Measurements from ENCODE around the gene ABLIM3. TPM values are rescaled to one million over a fixed set of nuclear protein-coding genes. Genes with fewer than 3 reads are reported as not detected.
A peak's percentile ranks its signal among the peaks of the same experiment; 100 is the strongest.
"Not testable (repeated sequence)": the region's sequence is repeated elsewhere in the genome, so short reads cannot be mapped to it uniquely, and the experiment has no call there.

ABLIM3 gene
- total RNA-seq, 1 experiment from 2014 or later = 40.7 TPM

DNA sequence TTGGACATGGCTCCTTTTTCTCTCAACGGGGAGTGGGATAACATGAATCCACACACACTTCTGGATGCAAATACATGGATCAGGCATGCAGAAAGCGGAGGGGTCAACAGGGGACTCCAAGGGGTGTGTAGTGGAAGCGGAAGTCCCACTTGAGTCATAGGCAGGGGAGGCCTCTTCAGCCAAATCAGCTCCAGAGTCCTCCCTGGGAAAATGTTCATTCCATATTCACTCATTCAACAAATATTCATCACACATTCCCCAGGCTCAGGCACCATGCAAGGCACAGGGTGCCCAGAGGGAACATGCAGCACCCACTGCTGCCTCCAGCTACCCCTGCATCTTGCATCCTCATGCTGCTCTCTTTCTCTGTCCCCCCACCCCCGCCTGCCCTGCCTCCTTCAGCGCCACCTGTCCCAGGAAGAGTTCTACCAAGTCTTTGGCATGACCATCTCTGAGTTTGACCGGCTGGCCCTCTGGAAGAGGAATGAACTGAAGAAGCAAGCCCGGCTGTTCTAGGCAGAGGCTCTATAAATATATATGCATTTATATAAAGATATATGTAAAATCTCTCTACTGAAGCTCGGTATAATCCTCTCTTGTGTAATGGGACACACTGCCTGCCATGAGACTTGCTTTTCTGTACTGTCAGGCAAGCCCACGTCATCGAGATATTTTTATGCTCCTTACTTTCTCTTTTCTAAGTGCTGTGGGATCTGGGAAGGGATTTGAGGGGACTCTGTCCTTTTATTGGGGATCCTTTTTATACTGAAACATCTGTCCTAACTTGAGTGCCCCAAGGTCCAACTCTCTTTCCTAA, 116.8 kb downstream of the ABLIM3 start:
- peak; percentile 74 for DNase-seq (ENCODE audit: low read depth)

DNA sequence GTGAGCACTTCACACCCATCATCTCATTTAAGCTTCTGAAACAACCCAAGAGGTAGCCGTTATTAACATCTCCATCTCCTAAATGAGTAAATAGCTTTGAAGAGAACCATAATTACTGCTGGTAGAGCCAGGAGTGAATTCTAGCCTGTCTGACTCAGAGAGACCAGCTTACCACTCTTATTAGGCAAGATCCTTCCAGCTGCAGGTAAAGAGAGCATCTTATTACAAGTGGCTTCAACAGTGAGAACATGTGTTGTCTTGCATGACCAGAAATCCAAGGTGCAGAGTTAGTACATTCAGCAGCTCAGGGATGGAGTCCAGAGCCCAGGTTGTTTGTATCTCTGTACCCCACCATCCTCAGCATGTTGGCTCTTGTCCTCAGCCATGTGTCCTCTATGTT, 119.5 kb downstream of the ABLIM3 start:
- DNase-seq (ENCODE audit: low read depth) = peak; percentile 25

DNA sequence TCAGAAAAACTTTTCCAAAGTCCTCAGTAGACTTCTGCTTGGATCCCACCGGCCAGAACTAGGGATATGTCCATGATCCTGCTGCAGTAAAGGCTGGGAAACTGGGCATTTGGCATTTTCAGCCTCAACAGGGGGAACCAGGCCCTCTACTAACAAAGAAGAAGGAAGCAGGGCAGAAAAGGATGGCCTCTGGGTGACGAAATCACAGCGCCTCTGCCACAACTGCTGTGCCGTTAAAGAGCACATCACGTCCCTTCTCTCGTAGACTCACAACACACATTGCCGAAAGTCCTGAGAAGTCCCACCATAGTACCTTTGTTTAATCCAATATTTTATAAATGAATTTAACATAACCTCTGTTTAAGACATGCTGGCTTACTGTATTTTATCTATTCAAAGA, 120.0 kb downstream of the ABLIM3 start:
- DNase-seq (ENCODE audit: low read depth) = no peak

DNA sequence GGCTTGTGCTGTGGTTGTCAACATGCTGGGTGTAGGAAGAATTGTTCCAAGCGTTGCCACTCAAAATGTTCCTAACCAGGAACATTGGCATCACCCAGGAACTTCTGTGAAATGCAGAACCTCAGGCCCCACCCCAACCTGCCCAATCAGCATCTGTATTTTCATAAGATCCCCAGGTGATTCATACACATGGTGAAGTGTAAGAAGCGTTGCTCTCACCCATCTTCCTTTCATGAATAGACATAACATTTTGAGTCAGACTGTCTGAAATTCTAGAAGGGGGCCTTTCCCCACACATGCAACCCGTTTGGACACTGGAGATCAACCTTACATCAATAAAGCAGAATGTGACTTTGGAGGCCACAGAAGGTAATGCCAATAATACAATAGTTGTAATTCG, 121.0 kb downstream of the ABLIM3 start:
- no peak for DNase-seq (ENCODE audit: low read depth)

DNA sequence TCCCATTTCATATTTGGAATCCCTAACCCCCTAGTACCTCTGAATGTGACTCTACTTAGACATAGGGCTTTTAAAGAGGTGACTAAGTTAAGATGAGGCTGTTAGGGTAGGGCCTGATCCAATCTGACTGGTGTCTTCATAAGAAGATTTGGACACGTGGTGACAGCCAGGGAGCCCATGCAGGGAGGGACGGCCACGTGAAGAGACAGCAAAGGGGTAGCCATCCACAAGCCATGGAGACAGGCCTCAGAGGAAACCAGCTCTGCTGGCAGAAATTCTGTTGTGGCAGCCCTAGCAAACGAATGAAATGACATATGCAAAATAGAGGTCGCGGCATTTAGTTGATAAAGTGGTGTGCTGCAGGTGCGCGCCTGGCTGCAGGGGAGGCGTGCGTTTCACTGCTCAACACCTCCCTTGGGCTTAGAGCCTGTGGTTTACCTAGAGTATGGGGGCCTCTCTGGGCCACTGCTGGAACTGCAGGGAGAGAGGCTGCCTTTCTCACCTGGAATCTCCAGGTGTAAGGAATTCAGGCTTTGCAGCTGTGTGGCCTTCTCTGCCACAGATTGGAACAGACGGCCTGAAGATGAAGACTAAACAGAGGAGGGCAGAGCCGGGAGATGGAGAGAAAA, 123.3 kb downstream of the ABLIM3 start:
- DNase-seq (ENCODE audit: low read depth) = peak; percentile 29

DNA sequence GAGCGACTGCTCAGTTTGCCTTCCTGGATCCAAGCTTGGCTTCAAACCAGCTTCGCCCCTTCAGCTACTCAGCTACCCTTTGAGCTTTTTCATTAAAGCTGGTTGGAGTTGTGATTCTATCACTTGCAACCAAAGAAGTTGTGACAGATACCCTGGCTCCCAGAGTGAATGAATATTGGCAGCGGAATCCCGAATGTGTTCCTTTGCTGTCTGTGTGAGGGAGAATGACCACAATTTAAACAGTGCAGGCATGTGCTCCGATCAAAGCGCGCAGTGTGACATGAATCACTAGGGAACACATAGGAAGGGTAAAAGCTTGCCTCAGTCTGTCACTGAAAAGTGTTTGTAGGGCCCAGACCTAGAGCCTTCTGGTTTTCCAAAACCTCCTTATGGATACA, 123.8 kb downstream of the ABLIM3 start:
- no peak for DNase-seq (ENCODE audit: low read depth)

DNA sequence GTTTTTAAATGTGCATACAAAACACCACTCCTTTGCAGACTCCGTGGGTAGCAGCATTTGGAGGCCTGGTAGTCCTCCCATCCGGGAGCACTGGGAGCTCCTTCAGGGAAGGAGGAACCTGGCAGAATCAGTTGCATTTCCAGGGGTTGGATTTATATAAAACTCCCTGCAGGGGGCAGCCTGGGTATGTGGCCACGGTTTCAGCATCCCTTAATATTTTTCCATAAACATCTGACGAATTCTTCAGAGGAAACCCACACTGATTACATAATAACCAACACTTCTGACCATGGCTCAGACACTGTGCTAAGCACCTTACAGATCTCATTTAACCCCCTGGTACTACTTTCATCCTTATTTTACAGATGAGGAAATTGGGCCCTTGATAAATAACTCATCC, 124.3 kb downstream of the ABLIM3 start:
- DNase-seq (ENCODE audit: low read depth) = peak; percentile 56

DNA sequence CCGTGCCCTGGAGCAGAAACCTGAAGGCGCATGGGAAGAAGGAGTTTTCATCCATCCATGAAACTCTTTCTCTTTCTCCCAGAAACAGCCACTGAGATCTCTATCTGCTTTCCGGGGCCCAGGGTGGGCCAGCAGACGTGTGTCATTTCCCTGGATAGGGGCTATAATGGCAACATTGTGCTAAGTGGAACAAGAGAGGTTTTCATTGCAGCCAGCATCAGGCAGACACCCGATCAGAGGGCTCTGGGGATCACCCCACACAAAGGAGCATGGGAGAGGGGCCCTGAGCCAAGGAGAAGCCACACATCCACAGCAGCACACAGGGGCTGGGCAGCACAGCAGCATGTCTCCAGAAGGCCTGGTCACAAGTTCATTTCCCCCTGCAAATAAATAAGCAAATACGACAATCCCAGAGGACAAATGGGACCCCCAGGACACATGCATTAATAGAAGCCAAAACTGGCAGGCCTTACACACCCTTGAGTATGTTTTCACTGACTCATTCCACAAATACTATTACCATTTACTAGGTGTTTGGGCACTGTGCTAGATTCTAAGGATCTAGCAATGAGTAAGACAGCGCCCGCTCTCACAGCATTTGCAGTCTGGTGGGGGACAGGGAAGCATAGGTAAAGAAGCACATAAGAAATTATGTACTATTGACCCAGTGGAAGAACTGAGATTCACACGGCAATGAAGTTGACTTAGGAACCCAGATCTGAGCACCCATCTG, 126.1 kb downstream of the ABLIM3 start:
- DNase-seq (ENCODE audit: low read depth) = no peak

DNA sequence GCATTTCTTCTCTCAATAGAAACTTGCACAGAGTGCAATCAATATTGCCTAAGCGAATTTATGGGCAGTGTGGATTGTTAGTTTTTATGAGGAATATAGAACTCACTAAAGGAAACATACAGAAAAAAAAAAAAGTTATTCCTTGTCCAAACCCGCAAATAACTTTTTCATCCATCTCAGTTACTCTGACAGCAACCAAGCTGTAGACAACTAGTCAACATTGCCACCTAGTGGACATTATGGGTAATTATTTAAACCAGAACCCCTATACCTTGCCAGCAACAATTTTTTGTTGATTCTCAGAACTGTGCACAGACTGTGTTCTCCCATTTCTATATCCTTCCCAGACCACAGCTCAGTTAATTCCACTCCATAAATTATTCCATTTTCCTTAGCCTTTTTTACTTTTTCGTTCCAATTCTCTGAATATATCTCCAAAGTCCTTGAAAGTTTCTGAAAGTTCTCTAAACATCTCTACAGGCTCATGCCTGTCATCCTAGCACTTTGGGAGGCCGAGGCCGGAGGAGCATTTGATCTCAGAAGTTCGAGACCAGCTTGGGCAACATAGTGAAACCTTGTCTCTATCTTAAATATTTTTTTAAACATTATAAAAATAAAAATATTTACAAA, 127.8 kb downstream of the ABLIM3 start:
- peak; percentile 71 for DNase-seq (ENCODE audit: low read depth)

DNA sequence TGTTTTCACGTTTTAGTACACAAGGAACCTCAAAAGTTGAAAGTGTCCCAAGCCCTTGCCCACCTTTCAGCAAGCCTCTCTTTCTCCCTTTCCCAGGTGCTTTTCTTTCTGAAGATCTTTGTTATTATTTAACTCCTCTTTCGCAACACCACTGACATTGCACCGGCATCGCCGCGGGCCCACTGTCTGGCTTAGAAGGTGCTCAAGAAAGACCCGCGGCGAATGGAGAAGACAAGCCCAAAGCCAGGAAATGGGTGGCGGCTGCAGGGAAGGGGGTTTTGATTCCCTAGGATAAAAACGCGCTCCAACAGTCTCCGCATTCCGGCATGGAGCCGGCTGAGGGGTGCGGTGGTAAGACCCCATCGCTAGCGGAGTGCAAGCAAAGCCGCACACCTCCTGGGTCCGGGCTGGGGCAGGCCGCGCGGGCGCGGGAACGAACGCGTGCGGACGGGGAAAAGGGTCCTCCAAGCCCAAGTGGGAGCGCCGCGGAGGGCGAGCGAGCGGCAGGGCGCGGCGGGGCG, 130.0 kb downstream of the ABLIM3 start:
- DNase-seq (ENCODE audit: low read depth) = peak; percentile 31

DNA sequence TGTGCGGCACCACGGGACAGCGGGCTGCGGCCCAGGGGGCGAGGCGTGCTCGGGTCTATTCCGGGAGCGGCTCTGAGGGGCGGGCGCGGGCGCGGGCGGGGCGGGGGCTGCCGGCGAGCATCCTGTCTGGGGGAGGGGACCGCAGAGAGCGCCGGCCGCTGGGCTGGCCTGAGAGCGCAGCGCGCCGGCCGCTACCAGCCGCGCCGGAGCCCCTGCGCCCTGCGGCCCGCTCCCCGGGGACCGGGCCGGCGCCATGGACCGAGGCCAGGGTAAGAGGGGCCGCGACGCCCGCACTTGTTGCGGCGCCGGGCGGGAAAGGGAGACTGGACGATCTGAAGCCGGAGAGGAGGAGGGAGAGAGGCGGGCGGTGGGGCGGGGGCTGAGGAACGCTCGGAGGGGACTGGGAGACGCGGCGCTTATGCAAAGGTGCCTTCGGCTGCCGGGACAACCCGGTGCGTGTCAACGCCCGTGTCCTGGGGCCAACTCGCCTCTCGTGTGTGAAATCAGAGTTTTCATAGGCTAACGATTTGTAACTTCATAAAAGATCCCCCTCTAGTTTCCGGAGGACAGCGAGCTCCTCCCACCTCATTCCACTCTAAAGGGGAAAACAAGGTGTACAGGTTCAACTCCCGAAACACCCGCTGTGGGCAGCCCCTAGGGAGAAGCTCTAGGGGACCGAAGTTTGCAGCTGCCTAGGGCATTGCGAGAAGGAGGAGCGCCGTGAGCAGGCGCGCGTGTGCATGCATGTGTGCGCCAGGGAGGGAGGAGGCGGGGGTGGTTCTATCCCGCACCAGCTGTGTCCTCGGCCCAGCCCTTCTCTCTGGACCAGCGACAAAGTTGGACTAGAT, 130.6 kb downstream of the ABLIM3 start, which contains the start of gene AFAP1L1:
AFAP1L1 (plus strand) TSS at position 144 of the 848 bp plus-strand sequence; CDS start at position 254, 110 bp downstream.
- peak; percentile 58 for DNase-seq (ENCODE audit: low read depth)

DNA sequence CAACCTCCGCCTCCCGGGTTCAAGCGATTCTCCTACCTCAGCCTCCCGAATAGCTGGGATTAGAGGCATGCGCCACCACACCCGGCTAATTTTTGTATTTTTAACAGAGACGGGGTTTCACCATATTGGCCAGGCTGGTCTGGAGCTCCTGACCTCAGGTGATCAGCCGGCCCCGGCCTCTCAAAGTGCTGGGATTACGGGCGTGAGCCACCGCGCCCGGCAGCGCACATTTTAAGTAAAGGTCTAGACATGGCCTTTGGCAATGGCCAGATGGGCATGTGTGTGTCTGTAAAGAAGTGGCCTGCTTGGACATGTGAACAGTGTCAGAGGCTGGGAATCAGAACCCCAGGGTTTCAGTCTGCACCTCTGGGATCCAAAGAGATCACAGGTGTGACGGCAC, 131.5 kb downstream of the ABLIM3 start:
- not testable (repeated sequence) for DNase-seq (ENCODE audit: low read depth)

DNA sequence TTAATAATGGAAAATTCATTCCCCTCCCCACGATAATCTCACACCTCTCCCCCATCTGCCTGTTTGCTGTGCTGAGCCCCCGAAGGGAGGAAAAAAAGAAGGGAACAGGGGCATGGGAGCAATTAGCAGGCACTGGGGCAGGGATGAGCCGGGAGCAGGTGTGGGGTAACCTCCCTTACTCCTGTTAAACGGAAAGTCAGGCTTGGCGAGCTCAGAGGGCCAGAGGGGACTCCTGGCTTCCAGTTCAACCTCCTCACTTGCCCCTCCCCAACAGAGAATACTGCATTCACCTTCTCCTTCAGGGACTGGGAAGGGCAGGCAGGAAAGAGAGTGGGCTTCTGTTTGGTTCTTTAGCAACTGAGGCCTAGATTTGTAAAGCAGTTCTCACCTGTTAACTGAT, 131.9 kb downstream of the ABLIM3 start:
- no peak for DNase-seq (ENCODE audit: low read depth)

DNA sequence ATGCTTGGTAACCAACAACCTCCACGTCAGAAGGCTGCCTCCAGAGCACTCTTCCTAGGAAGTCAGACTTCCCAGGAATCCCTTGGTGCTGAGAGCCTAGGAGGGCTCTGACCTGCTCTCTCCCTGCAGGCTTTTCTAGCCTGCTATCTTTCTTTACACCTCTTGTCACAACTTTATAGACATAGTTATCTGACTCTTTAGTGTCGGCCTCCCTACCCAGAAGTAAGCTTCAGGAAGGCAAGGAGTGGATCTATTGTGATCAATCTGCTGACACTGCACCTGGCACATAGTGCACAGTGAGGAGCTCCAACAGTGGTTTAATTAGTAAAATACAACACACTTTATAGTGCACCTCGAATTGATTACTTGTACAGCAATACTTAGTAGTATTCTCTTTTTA, 132.7 kb downstream of the ABLIM3 start:
- DNase-seq (ENCODE audit: low read depth) = no peak

DNA sequence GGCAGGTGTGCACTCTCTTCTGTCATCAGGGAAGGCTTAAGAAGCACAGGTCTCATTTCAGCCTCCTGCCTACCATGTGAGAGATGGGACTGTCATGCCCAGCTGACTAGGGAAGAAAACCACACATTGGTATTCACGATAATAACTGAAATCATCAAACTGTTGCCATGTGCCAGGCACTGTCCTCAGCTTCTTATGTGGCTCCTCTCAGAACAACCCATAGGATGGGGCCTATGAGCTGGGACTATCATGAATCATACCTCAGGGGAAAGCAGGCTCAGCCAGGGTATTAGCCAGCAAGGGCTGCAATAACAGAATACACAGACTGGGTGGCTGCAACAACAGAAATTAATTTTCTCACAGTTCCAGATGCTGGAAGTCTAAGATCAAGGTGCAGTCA, 133.6 kb downstream of the ABLIM3 start:
- DNase-seq (ENCODE audit: low read depth) = no peak

DNA sequence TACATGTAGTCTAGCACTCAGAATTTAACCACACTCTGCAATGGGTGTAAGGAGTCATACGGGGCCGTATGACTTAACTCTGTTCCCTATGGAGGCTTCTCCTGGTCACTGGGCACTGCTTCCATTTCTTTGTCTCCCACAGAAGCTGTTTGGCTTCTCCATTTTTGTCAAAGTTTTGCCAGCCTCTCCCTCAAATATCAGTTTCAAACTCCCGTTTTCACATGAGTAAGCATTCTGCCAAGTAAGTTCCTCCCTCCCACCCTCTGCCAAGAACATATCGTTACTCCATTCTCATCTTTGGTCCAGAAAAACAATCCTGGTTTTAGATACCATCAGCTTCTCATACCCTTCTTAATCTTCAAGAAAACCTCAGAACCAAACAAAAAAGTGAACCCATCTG, 136.5 kb downstream of the ABLIM3 start:
- no peak for DNase-seq (ENCODE audit: low read depth)

DNA sequence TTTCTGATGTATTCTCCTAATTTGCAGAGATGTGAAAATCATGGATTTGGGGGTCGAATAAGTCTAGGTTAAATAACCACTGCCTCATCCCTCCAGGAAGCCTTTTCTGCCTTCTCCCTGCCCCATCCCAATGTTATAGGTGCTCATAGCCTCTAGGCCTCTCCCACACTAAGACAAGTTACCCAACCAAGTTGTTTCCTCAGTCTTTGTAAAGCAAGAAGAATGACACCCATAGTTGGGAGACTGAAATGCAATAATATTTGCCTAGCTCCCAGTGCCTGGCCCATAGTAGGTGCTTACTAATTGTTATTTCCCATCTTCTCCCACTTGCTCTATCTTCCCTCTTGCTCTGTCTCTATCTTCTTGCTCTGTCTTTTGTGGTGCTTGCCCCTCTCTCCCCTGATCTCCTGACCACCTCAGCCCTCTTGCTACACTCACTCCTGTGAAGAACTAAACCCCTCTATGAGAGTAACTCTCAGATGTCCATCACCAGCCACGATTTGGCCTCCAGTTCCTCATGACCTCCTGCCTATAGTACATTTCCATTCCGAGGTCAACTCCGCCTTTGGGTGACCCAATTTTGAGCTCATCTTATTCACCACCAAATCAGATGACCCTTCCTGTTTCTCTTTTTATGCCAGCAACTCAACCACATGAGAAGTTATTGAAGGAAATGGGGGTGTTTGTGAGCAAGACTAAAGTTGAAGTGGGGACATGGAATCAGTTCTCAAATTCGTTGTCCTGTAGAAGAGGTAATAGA, 137.3 kb downstream of the ABLIM3 start:
- DNase-seq (ENCODE audit: low read depth) = no peak

DNA sequence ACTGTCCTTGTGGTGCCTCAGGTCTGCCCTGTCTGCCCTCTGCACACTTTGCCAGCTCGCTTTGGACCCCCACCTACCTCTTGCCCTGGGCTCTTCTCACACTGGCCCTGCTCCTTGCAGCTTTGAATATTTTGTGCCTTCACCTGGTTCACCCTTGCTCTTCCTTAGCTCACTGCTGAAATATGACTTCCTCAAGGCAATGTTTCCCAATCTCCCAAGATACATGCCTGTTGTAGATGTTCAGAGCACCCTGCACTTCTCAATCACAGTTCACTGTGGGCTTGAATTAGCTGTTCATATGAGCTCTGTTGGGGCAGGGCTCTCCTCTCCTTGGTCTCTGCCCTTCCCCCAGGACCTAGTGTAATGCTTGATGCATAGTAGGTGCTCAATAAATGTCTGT, 138.4 kb downstream of the ABLIM3 start:
- DNase-seq (ENCODE audit: low read depth) = no peak

DNA sequence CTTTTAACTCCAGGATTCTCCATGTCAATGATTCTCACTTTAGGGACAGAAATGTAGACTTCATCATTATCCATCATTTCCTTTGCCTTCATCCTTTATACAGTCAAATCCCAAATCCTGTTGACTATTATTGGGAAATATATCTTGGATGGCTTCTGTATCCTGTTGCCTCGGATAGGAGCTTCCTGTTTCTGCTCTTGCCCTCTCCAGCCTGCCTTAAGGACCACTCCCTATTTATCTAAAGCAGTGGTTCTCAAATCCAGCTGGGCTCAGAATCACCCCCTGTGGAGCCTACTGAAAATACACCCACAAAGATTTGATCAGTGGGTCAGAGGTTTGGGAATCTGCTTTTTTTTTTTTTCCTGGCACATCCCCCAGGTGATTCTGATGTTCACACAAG, 138.8 kb downstream of the ABLIM3 start:
- no peak for DNase-seq (ENCODE audit: low read depth)

DNA sequence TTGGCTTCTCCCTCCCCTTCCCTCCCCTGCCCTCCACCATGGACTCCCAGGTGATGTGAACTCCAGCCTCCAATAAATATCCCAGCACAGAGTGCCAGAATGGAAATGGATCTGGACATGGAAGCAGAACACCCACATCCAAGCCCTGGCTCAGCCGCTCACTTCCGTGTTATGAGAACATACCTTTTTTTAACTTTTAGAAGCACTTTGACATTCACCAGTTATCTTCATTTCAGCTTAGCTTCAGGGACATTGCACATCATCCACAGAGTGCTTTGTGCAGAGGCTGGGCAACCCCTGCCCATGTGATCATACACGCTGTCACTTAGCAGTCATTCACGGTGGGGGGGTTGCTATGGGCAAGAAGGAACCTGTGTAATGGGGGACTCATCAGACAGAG, 139.5 kb downstream of the ABLIM3 start:
- DNase-seq (ENCODE audit: low read depth) = no peak

All from M059J (cell line).